Endodermal cell (in vitro differentiated cells): ENCODE measurements around the gene TMEM59. TPM values are rescaled to one million over a fixed set of nuclear protein-coding genes. Genes with fewer than 3 reads are reported as not detected.

Experiments
- DNase-seq: peaks from one replicate; pipeline ENCODE4 v3.0.0-alpha.2; 2017
- H3K27ac ChIP-seq: 2 replicates; pipeline ENCODE4 v1.5.1; 2013; ENCODE audit warnings: mild to moderate bottlenecking, low read depth, low read length, moderate library complexity
- H3K27me3 ChIP-seq: 2 replicates; pipeline ENCODE4 v1.6.1; 2013; ENCODE audit warnings: mild to moderate bottlenecking, low read length, moderate library complexity; ENCODE audit not compliant: insufficient read depth, control insufficient read depth, poor library complexity, severe bottlenecking
- H3K36me3 ChIP-seq: 2 replicates; pipeline ENCODE4 v1.7.0; 2013; ENCODE audit warnings: mild to moderate bottlenecking, low read length, moderate library complexity; ENCODE audit not compliant: control insufficient read depth, insufficient read depth
- H3K4me1 ChIP-seq: one replicate; pipeline ENCODE4 v1.7.0; 2013; ENCODE audit warnings: low read length; ENCODE audit not compliant: control insufficient read depth, insufficient read depth
- H3K4me3 ChIP-seq: 2 replicates; pipeline ENCODE4 v1.5.1; 2013; ENCODE audit warnings: mild to moderate bottlenecking, low read length, moderate library complexity
- H3K9ac ChIP-seq: 2 replicates; pipeline ENCODE4 v1.6.1; 2013; ENCODE audit warnings: mild to moderate bottlenecking, low read length, moderate library complexity; ENCODE audit not compliant: poor library complexity, severe bottlenecking; ENCODE audit errors: extremely low read depth
- H3K9me3 ChIP-seq: 2 replicates; pipeline ENCODE4 v1.6.1; 2013; ENCODE audit warnings: mild to moderate bottlenecking, low read length, moderate library complexity; ENCODE audit not compliant: control insufficient read depth
- H3K27ac Mint-ChIP-seq: 2 replicates; pipeline ENCODE4 v1.8.0; 2020; ENCODE audit warnings: mixed read lengths
- H3K27me3 Mint-ChIP-seq: 2 replicates; pipeline ENCODE4 v1.8.0; 2021; ENCODE audit warnings: mild to moderate bottlenecking, mixed read lengths; ENCODE audit not compliant: insufficient read depth
- H3K36me3 Mint-ChIP-seq: 2 replicates; pipeline ENCODE4 v1.8.0; 2020; ENCODE audit warnings: low read depth, mixed read lengths
- H3K4me1 Mint-ChIP-seq: 2 replicates; pipeline ENCODE4 v1.8.0; 2020; ENCODE audit warnings: mixed read lengths
- H3K4me3 Mint-ChIP-seq: 2 replicates; pipeline ENCODE4 v1.8.0; 2020; ENCODE audit warnings: mild to moderate bottlenecking, moderate library complexity, mixed read lengths
- H3K9me3 Mint-ChIP-seq: 2 replicates; pipeline ENCODE4 v1.8.0; 2020; ENCODE audit warnings: mild to moderate bottlenecking, mixed read lengths
- CTCF ChIP-seq: fragments of 200-600 bp; sonication (generic); conservative IDR thresholded peaks from 2 replicates; pipeline ENCODE4 v1.5.0; 2021; ENCODE audit warnings: antibody characterized with exemption, mild to moderate bottlenecking
- WGBS, 2 experiments: methylation state at CpG; one replicate each; pipeline versions ENCODE4 v1.1.5 to v1.1.7; 2013; ENCODE audit warnings: missing lambda C conversion rate in 2 of 2, mixed read lengths in 1 of 2; ENCODE audit not compliant: insufficient coverage in 1 of 2, insufficient read length in 1 of 2; 5-methylcytosine and 5-hydroxymethylcytosine counted together
- total RNA-seq, 2 donors: library from RNA; stranded (reverse); fragmentation: NEBNext Ultra II Directional in 1 of 2; extraction: Animal tissue kit (Norgen Biotek cat#: 25700) in 1 of 2; gene quantifications; 2 replicates in 1 of 2; 3 replicates in 1 of 2; pipeline ENCODE4 v1.2.1, GENCODE V29; 2021

TMEM59 gene
- total RNA-seq, 2 donors from 2014 or later, result 99.6 to 112 TPM

GRCh38 chr1:54018635-54019034, 34.4 kb downstream of the TMEM59 start:
- no peak overlapping the region for H3K27ac ChIP-seq
- no peaks in the 10 kb centered on the region for H3K27me3 Mint-ChIP-seq
- H3K9ac ChIP-seq, result no peak overlapping the region
- H3K4me1 Mint-ChIP-seq, result peaks cover 17% of the 10 kb centered on the region
- no peak for TF ChIP-seq CTCF
- DNase-seq, result peak; percentile 27
- H3K9me3 ChIP-seq, result no peaks in the 10 kb centered on the region
- H3K9me3 Mint-ChIP-seq, result no peaks in the 10 kb centered on the region
- no peak overlapping the region for H3K27ac Mint-ChIP-seq
- no peaks in the 10 kb centered on the region for H3K36me3 ChIP-seq
- WGBS, 2 experiments, result 80 to 85% methylated on average over 1 to 5 of the region's 5 CpGs
- H3K4me3 ChIP-seq, result no peak overlapping the region
- no peaks in the 10 kb centered on the region for H3K4me1 ChIP-seq
- H3K4me3 Mint-ChIP-seq, result no peak overlapping the region
- H3K36me3 Mint-ChIP-seq, result no peaks in the 10 kb centered on the region
- no peaks in the 10 kb centered on the region for H3K27me3 ChIP-seq

DNA sequence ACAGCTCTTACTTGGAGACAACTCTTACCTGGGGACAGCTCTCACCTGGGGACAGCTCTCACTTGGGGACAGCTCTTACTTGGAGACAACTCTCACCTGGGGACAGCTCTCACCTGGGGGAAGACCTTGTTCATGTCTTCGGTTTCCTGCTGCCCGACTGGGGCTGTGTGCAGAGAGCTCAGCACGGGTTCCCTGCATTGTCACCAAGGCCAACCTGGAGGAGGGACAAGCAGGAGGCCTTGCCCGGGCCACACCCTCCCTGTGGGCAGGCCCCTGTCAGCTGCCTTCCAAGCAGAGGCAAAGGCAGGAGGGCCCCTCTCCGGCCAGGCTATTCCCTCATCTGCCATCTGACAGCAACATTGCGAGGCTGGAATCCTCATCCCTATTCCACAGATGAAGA, 35.0 kb downstream of the TMEM59 start, which contains the start of gene LDLRAD1:
Gene LDLRAD1, minus strand, starts transcription at position 208 of the 400 bp plus-strand sequence. Its CDS starts 74 bp downstream, at position 134.
- no peaks in the 10 kb centered on the region for H3K27me3 Mint-ChIP-seq
- DNase-seq, result peak; percentile 79
- H3K36me3 Mint-ChIP-seq, result no peaks in the 10 kb centered on the region
- WGBS, 2 experiments, result 48 to 71% methylated on average over 4 to 6 of the region's 6 CpGs
- H3K27me3 ChIP-seq, result no peaks in the 10 kb centered on the region
- no peak for TF ChIP-seq CTCF
- no peaks in the 10 kb centered on the region for H3K9me3 ChIP-seq
- peaks cover 18% of the 10 kb centered on the region for H3K4me1 Mint-ChIP-seq
- no peak within 1 kb of the TSS for H3K9ac ChIP-seq
- H3K4me1 ChIP-seq, result no peaks in the 10 kb centered on the region
- H3K4me3 Mint-ChIP-seq, result no peak within 1 kb of the TSS
- H3K36me3 ChIP-seq, result no peaks in the 10 kb centered on the region
- H3K4me3 ChIP-seq, result no peak within 1 kb of the TSS
- no peak within 1 kb of the TSS for H3K27ac ChIP-seq
- H3K9me3 Mint-ChIP-seq, result no peaks in the 10 kb centered on the region
- H3K27ac Mint-ChIP-seq, result no peak within 1 kb of the TSS

DNA sequence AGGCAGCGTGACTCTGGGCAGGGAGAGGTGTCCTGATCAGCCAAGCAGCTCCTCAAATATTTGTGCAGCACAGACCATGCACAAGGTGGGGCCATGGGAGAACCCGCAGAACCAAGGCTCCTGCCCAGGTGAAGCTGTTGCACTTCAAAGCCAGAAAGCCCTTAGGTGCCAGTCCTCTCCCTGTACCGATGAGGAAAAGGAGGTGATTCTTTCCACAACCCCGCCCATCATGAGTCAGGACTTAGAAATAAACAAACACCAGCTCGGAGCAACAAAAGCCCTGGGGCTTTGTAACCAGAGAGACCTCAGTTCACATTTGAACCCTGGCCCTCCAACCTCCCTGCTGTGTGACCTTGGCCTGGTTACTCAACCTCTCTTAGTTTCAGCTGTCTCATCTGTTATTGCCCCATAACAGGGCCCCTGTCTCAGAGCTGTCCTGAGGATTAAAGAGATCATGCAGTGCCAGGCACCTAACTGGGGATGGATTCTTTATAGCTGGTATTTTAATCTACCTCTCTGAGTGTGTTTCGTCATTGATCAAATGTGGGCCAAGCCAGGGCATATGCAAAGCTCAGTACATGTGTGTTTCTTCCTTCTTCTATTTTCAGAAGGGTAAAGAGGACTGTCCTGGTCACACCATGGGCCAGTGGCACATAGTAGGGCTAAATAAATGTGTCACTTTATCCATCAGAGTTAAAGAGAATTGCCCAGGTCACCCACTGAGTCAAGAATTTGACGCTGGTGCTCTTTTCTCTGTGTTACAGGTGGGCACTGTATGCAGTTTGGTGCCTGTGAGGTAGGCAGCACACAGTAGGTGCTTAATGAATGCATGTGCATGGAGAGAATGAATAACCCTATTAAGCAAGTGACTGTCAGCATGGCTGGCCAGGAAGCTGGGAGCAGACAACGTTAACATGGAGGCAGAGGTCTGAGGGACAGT, 36.4 kb downstream of the TMEM59 start:
- H3K27ac Mint-ChIP-seq, result peak overlapping the region; percentile 39
- Histone ChIP-seq H3K4me3 (no peak overlapping the region), H3K9ac (no peak overlapping the region), H3K4me1 (no peaks in the 10 kb centered on the region), H3K27me3 (peaks cover 5% of the 10 kb centered on the region), H3K27ac (no peak overlapping the region), H3K9me3 (no peaks in the 10 kb centered on the region), H3K36me3 (no peaks in the 10 kb centered on the region)
- H3K4me3 Mint-ChIP-seq, result no peak overlapping the region
- peaks cover 2% of the 10 kb centered on the region for H3K27me3 Mint-ChIP-seq
- DNase-seq, result peak; percentile 77
- H3K4me1 Mint-ChIP-seq, result peaks cover 18% of the 10 kb centered on the region
- TF ChIP-seq CTCF, result no peak
- no peaks in the 10 kb centered on the region for H3K36me3 Mint-ChIP-seq
- WGBS, 2 experiments, result 64 to 69% methylated on average over 7 to 8 of the region's 8 CpGs
- H3K9me3 Mint-ChIP-seq, result no peaks in the 10 kb centered on the region
